Thyroid gland (tissue), 4 donors: ENCODE results near the gene RPL31.

Experiments used
- CTCF ChIP-seq, 6 experiments: fragments of 200-600 bp in 3 of 6; fragments of 450-650 bp in 3 of 6; sonication (generic) in 3 of 6; IDR thresholded peaks; one replicate each; pipeline ENCODE4 v1.5.1; 2016 to 2019; ENCODE audit warnings: antibody characterized with exemption in 6 of 6, mild to moderate bottlenecking in 2 of 6, inconsistent platforms in 1 of 6, moderate library complexity in 1 of 6
- POLR2A ChIP-seq, 2 donors: fragments of 450-650 bp; IDR thresholded peaks; one replicate each; pipeline ENCODE4 v1.6.1; 2017; ENCODE audit warnings: antibody characterized with exemption in 2 of 2, mild to moderate bottlenecking in 2 of 2, moderate library complexity in 1 of 2

- TF ChIP-seq CTCF (IDR thresholded peaks at IDR 0.05) (no peak), POLR2A (IDR thresholded peaks at IDR 0.05) (no peak)
These were observed 45.1 kb downstream of the RPL31 start for GRCh38 chr2:101047075-101047766.
